Smooth muscle cell (in vitro differentiated cells): ENCODE results near the gene NUDT3. TPM values are rescaled to one million over a fixed set of nuclear protein-coding genes. Genes with fewer than 3 reads are reported as not detected.

Experiments used
- DNase-seq: peaks from one replicate; lab custom pipeline; 2025; ENCODE audit not compliant: unreplicated experiment; lab: John Stamatoyannopoulos, UW
- H2AFZ ChIP-seq: fragments of 200-600 bp; sonication (generic); 2 replicates; pipeline ENCODE4 v1.6.0; 2016; ENCODE audit warnings: antibody characterized with exemption, low read depth, mild to moderate bottlenecking
- H3F3A ChIP-seq: fragments of 200-600 bp; sonication (generic); 2 replicates; pipeline ENCODE4 v1.6.0; 2017; ENCODE audit warnings: antibody characterized with exemption, low read depth
- H3K27ac ChIP-seq: fragments of 200-600 bp; sonication (generic); 2 replicates; pipeline ENCODE4 v1.5.1; 2016; ENCODE audit warnings: low read depth, mild to moderate bottlenecking
- H3K27me3 ChIP-seq: fragments of 200-600 bp; sonication (generic); 2 replicates; pipeline ENCODE4 v1.6.1; 2016; ENCODE audit warnings: low read depth, mild to moderate bottlenecking
- H3K36me3 ChIP-seq: fragments of 200-600 bp; sonication (generic); 2 replicates; pipeline ENCODE4 v1.5.1; 2016; ENCODE audit warnings: low read depth
- H3K4me1 ChIP-seq: fragments of 200-600 bp; sonication (generic); 2 replicates; pipeline ENCODE4 v1.5.1; 2016; ENCODE audit warnings: low read depth
- H3K4me2 ChIP-seq: fragments of 200-600 bp; sonication (generic); 2 replicates; pipeline ENCODE4 v1.6.0; 2016; ENCODE audit warnings: mild to moderate bottlenecking
- H3K4me3 ChIP-seq: fragments of 200-600 bp; sonication (generic); 2 replicates; pipeline ENCODE4 v1.5.1; 2016; ENCODE audit warnings: mild to moderate bottlenecking
- H3K79me2 ChIP-seq: fragments of 200-600 bp; sonication (generic); 2 replicates; pipeline ENCODE4 v1.6.0; 2016; ENCODE audit warnings: low read depth, mild to moderate bottlenecking
- H3K9ac ChIP-seq: fragments of 200-600 bp; sonication (generic); 2 replicates; pipeline ENCODE4 v1.6.0; 2016; ENCODE audit warnings: low read depth
- H3K9me3 ChIP-seq: fragments of 200-600 bp; sonication (generic); replicated peaks from 2 replicates; pipeline ENCODE4 v1.5.1; 2016; ENCODE audit warnings: low read depth
- H4K20me1 ChIP-seq: fragments of 200-600 bp; sonication (generic); 2 replicates; pipeline ENCODE4 v1.6.0; 2016; ENCODE audit warnings: low read depth
- WGBS: methylation state at CpG from one replicate; pipeline ENCODE4 v1.1.7; 2016; ENCODE audit warnings: low lambda C conversion rate; 5-methylcytosine and 5-hydroxymethylcytosine counted together
- polyA plus RNA-seq: library from polyadenylated mRNA; unstranded; fragments of >200 nt; fragmentation: Nextera tagmentation; extraction: Ambion mirVana; gene quantifications from 2 replicates; pipeline ENCODE4 v1.2.1, GENCODE V29; 2016
- total RNA-seq: library from RNA; depleted of rRNA; stranded (reverse); fragments of >200 nt; gene quantifications from 2 replicates; pipeline ENCODE4 v1.2.3, GENCODE V29; 2014
- TF ChIP-seq, protein P1 (sequence below): fragments of 200-600 bp; sonication (generic); IDR thresholded peaks from 2 replicates; pipeline ENCODE4 v1.5.1; 2017; ENCODE audit warnings: borderline replicate concordance, mild to moderate bottlenecking, antibody characterized with exemption; ENCODE audit not compliant: insufficient read depth, poor library complexity, severe bottlenecking

The NUDT3 gene
- total and polyA plus RNA-seq, 2 experiments from 2014 or later = 7.5 to 12.9 TPM

DNA sequence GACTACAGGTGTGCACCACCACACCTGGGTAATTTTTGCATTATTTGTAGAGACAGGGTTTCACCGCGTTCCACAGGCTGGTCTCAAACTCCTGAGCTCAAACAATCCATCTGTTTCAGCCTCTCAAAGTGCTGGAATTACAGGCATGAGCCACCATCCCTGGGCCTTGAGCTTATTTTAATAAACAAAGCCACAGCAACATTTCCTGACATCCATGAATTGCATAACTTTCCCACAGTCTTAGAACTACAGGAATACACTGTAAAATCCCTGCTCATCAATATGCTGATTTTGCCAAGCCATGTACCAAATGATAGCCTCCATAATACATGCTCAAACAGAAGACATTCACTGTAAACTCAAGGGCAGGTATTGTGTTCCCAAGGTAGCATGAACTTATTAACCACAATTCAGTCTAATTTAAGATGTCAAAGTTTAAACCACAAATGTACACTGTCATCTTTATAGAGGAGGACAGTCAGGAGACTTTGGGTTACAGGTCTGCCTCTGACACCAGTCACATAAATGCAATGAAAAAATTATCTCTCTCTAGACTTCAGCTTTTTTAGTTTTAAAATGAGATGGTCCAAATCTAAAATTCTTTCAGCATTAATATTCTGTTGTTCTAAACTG lies 40.0 kb downstream of the NUDT3 start:
- Histone ChIP-seq H2AFZ (no peak overlapping the region), H3K27ac (peak overlapping the region; percentile 17), H3F3A (no peaks in the 10 kb centered on the region), H3K9ac (no peak overlapping the region), H3K4me3 (no peak overlapping the region), H4K20me1 (peaks cover 72% of the 10 kb centered on the region), H3K36me3 (no peaks in the 10 kb centered on the region), H3K4me1 (no peaks in the 10 kb centered on the region), H3K9me3 (no peaks in the 10 kb centered on the region), H3K79me2 (peaks cover 41% of the 10 kb centered on the region), H3K4me2 (no peak overlapping the region), H3K27me3 (no peaks in the 10 kb centered on the region)
- TF ChIP-seq, protein P1, sequence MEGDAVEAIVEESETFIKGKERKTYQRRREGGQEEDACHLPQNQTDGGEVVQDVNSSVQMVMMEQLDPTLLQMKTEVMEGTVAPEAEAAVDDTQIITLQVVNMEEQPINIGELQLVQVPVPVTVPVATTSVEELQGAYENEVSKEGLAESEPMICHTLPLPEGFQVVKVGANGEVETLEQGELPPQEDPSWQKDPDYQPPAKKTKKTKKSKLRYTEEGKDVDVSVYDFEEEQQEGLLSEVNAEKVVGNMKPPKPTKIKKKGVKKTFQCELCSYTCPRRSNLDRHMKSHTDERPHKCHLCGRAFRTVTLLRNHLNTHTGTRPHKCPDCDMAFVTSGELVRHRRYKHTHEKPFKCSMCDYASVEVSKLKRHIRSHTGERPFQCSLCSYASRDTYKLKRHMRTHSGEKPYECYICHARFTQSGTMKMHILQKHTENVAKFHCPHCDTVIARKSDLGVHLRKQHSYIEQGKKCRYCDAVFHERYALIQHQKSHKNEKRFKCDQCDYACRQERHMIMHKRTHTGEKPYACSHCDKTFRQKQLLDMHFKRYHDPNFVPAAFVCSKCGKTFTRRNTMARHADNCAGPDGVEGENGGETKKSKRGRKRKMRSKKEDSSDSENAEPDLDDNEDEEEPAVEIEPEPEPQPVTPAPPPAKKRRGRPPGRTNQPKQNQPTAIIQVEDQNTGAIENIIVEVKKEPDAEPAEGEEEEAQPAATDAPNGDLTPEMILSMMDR = no peak
- 87% methylated on average over 2 of the region's 2 CpGs for WGBS
- DNase-seq = no peak

DNA sequence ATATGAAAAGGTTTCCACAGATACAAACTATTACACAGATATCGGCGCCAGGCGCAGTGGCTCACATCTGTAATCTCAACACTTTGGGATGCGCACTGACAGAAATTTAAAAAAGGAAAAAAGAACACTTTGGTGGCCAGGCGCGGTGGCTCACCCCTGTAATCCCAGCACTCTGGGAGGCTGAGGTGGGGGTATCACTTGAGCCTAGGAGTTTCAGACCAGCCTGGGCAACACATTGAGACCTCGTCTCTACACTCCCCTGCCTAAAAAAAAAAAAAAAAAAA lies 41.6 kb downstream of the NUDT3 start:
- TF ChIP-seq, protein P1 = no peak

DNA sequence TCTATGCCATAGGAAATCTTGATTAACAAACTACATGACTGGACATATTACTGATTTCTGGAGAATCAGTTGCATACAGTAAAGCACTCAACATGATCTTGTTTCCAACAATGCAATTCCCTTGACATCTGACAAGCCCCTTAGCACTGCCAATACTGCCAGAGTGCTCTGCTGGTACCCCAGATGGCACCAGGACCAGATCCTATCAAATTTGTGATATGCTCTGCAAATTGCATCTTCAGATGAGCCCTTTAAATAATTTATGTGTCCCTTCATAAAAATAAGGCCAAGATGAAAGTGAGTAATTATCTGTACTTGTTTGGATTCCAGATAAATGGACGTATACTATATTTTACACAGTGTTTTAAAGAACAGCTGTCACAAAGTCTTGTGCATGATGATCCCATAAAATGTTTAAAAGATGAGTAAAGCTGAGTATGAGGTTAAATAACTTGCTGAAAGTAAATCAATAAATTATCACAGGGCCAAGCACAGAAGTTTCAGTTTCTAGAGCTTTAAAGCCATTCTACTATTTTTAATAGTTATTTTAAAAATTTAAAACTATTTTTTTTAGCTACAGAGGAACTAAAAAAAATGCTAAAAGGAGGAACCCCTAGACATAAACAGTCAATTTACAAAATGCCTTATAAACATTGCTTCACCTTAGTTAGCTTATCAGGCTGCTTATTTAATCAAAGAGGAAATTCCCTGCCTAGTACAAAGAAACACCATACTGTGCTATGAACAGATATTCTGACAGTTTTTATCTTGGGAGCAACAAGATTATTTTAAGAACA lies 42.1 kb downstream of the NUDT3 start:
- Histone ChIP-seq H4K20me1 (peaks cover 75% of the 10 kb centered on the region), H3F3A (no peaks in the 10 kb centered on the region), H3K4me3 (no peak overlapping the region), H3K9me3 (no peaks in the 10 kb centered on the region), H2AFZ (no peak overlapping the region), H3K9ac (no peak overlapping the region), H3K4me2 (no peak overlapping the region), H3K79me2 (peaks cover 33% of the 10 kb centered on the region), H3K36me3 (no peaks in the 10 kb centered on the region), H3K4me1 (no peaks in the 10 kb centered on the region), H3K27ac (no peak overlapping the region), H3K27me3 (no peaks in the 10 kb centered on the region)
- TF ChIP-seq, protein P1 = no peak
- DNase-seq = no peak
- 30% methylated on average over 1 of the region's 1 CpG for WGBS

More for the DNA sequence above, 41.6 kb downstream of the NUDT3 start:
- no peaks in the 10 kb centered on the region for H3K36me3 ChIP-seq
- H3K9ac ChIP-seq = no peak overlapping the region
- no peaks in the 10 kb centered on the region for H3K4me1 ChIP-seq
- no peaks in the 10 kb centered on the region for H3F3A ChIP-seq
- no peaks in the 10 kb centered on the region for H3K9me3 ChIP-seq
- WGBS = 93% methylated on average over 7 of the region's 7 CpGs
- no peak overlapping the region for H3K4me2 ChIP-seq
- no peak for DNase-seq
- H3K27me3 ChIP-seq = no peaks in the 10 kb centered on the region
- H3K4me3 ChIP-seq = no peak overlapping the region
- H3K27ac ChIP-seq = no peak overlapping the region
- H2AFZ ChIP-seq = no peak overlapping the region
- H3K79me2 ChIP-seq = peaks cover 33% of the 10 kb centered on the region
- H4K20me1 ChIP-seq = peaks cover 75% of the 10 kb centered on the region
